BJ (cell line): ENCODE results near the gene CORO6. TPM values are rescaled to one million over a fixed set of nuclear protein-coding genes. Genes with fewer than 3 reads are reported as not detected.

Experiments used
- CTCF ChIA-PET: fragments of 350-600 bp; formaldehyde crosslinking; extraction: SDS; loops from one replicate; lab custom pipeline; 2021; ENCODE audit warnings: antibody characterized with exemption, inconsistent platforms; lab: Yijun Ruan, JAX
- POLR2A ChIA-PET: fragments of 300-600 bp; sonication (Branson Sonifier 250); formaldehyde crosslinking; extraction: SDS; loops from one replicate; lab custom pipeline; 2021; ENCODE audit warnings: antibody characterized with exemption; lab: Charles Lee
- DNase-seq: peaks from one replicate; pipeline ENCODE4 v3.0.0-alpha.2; 2011; ENCODE audit warnings: low read depth
- H3K27me3 ChIP-seq: 2 replicates; pipeline ENCODE4 v1.6.0; 2011; ENCODE audit warnings: low read length; ENCODE audit not compliant: control insufficient read depth, insufficient read depth
- H3K36me3 ChIP-seq: 2 replicates; pipeline ENCODE4 v1.5.1; 2011; ENCODE audit warnings: low read length; ENCODE audit not compliant: control insufficient read depth, insufficient read depth
- H3K4me3 ChIP-seq: 2 replicates; pipeline ENCODE4 v1.5.1; 2011; ENCODE audit warnings: low read depth, mild to moderate bottlenecking, control low read depth, low read length
- polyA plus RNA-seq: library from polyadenylated mRNA; depleted of rRNA; stranded (reverse); fragments of >200 nt; gene quantifications from 2 replicates; pipeline ENCODE4 v1.2.3, GENCODE V29; 2011
- TF ChIP-seq, protein P1 (sequence below): IDR thresholded peaks from 2 replicates; pipeline ENCODE4 v1.5.1; 2011; ENCODE audit warnings: low read depth, mild to moderate bottlenecking, control low read depth, inconsistent platforms, low read length, moderate library complexity; ENCODE audit not compliant: insufficient read depth

Gene CORO6
- polyA plus RNA-seq, 1 experiment = 19.3 TPM

GRCh38 chr17:29612404-29613280, 10.1 kb downstream of the CORO6 start:
- ChIA-PET POLR2A (no interaction called here), CTCF (interaction anchor here (0.7 to 4.1 kb wide), 11 partner anchors 8 to 244 kb away, joined by 3 to 32 read pairs (median 3); partner anchors contain the start of genes ANKRD13B and CORO6)

GRCh38 chr17:29612094-29612403, 10.7 kb downstream of the CORO6 start:
- Histone ChIP-seq H3K4me3 (no peak overlapping the region), H3K36me3 (no peaks in the 10 kb centered on the region), H3K27me3 (no peaks in the 10 kb centered on the region)
- TF ChIP-seq, protein P1, sequence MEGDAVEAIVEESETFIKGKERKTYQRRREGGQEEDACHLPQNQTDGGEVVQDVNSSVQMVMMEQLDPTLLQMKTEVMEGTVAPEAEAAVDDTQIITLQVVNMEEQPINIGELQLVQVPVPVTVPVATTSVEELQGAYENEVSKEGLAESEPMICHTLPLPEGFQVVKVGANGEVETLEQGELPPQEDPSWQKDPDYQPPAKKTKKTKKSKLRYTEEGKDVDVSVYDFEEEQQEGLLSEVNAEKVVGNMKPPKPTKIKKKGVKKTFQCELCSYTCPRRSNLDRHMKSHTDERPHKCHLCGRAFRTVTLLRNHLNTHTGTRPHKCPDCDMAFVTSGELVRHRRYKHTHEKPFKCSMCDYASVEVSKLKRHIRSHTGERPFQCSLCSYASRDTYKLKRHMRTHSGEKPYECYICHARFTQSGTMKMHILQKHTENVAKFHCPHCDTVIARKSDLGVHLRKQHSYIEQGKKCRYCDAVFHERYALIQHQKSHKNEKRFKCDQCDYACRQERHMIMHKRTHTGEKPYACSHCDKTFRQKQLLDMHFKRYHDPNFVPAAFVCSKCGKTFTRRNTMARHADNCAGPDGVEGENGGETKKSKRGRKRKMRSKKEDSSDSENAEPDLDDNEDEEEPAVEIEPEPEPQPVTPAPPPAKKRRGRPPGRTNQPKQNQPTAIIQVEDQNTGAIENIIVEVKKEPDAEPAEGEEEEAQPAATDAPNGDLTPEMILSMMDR = no peak
- POLR2A ChIA-PET = no interaction called here
- no peak for DNase-seq
- CTCF ChIA-PET = interaction anchor here (1.1 to 1.4 kb wide), 2 partner anchors 12 to 20 kb away, joined by 3 to 4 read pairs; no protein-coding TSS in a partner anchor

More at GRCh38 chr17:29612404-29613280, 10.1 kb downstream of the CORO6 start:
- Histone ChIP-seq H3K36me3 (no peaks in the 10 kb centered on the region), H3K4me3 (no peak overlapping the region), H3K27me3 (no peaks in the 10 kb centered on the region)
- no peak for DNase-seq
- TF ChIP-seq, protein P1 = no peak

DNA sequence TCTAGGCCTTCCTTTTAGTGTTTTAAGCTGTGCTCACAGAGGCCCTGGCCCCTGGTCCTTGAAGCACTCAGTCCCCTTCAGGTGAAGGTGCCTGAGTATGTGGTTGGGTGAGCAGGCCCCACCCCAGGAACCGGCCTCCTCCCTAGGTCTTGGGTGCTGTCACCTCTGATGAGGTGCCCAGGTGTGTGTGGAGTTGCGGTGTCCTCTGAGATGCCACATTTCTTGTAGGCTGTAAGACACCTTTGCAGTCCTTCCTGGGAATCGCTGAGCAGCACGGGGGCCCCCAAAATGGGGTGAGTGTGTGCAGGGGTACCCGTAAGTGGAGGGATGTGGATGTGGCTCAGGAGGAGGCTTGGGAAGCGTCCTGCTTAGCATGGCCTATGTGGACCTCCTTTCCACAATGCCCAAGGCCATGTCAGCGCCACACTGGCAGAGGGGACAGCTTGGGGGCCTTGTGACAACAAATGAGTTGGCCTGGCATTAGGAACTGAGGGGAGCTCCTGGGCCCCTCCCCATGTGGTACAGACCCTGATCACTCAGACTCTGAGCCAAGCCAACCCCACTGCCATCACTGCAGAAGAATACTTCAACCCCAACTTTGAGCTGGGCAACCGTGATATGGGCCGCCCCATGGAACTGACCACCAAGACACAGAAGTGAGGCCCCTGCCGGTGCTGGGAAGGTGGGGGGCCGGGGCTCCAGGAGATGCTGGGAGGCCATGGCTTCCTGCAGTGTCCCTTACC, 11.2 kb downstream of the CORO6 start:
- Histone ChIP-seq H3K4me3 (no peak overlapping the region), H3K36me3 (no peaks in the 10 kb centered on the region), H3K27me3 (no peaks in the 10 kb centered on the region)
- TF ChIP-seq, protein P1 = no peak
- DNase-seq = no peak
- ChIA-PET CTCF (interaction anchor here (1.1 to 1.4 kb wide), 2 partner anchors 12 to 20 kb away, joined by 3 to 4 read pairs; no protein-coding TSS in a partner anchor), POLR2A (no interaction called here)

- ChIA-PET POLR2A (no interaction called here), CTCF (no interaction called here)
These were observed 12.3 kb downstream of the CORO6 start for GRCh38 chr17:29610395-29610794.

More at GRCh38 chr17:29610395-29610794, 12.3 kb downstream of the CORO6 start:
- no peaks in the 10 kb centered on the region for H3K27me3 ChIP-seq
- TF ChIP-seq, protein P1 = no peak
- no peak overlapping the region for H3K4me3 ChIP-seq
- no peaks in the 10 kb centered on the region for H3K36me3 ChIP-seq
- no peak for DNase-seq
